CD14-positive monocyte (primary cell): ENCODE results near the gene PHACTR3. TPM values are rescaled to one million over a fixed set of nuclear protein-coding genes. Genes with fewer than 3 reads are reported as not detected.

ENCODE experiments used
- DNase-seq, 3 donors: peaks; one replicate each; pipeline ENCODE4 v3.0.0-alpha.2; 2011 to 2022
- H2AFZ ChIP-seq: 2 replicates; pipeline ENCODE4 v1.6.0; 2012; ENCODE audit warnings: mild to moderate bottlenecking, low read depth, low read length, inconsistent platforms; ENCODE audit not compliant: insufficient read depth, poor library complexity, severe bottlenecking
- H3K27ac ChIP-seq, 2 donors: 1 replicate in 1 of 2; 2 replicates in 1 of 2; pipeline ENCODE4 v1.5.1; 2012 to 2013; ENCODE audit warnings: low read length in 2 of 2, control low read depth in 1 of 2, inconsistent platforms in 1 of 2, low read depth in 1 of 2, mild to moderate bottlenecking in 1 of 2
- H3K27me3 ChIP-seq, 2 donors: one replicate each; pipeline versions ENCODE4 v1.6.0 to v1.6.1; 2011 to 2013; ENCODE audit warnings: low read length in 2 of 2; ENCODE audit not compliant: control insufficient read depth in 2 of 2, insufficient read depth in 2 of 2
- H3K36me3 ChIP-seq, 2 donors: replicated peaks in 1 of 2; 1 replicate in 1 of 2; 2 replicates in 1 of 2; pipeline versions ENCODE4 v1.5.1 to v1.6.1; 2012 to 2013; ENCODE audit warnings: low read length in 2 of 2, control low read depth in 1 of 2, inconsistent platforms in 1 of 2, mild to moderate bottlenecking in 1 of 2; ENCODE audit not compliant: insufficient read depth in 2 of 2, control insufficient read depth in 1 of 2
- H3K4me1 ChIP-seq, 2 donors: 1 replicate in 1 of 2; 2 replicates in 1 of 2; pipeline versions ENCODE4 v1.5.1 to v1.6.1; 2012 to 2013; ENCODE audit warnings: low read length in 2 of 2, control low read depth in 1 of 2, inconsistent platforms in 1 of 2, mild to moderate bottlenecking in 1 of 2, moderate library complexity in 1 of 2; ENCODE audit not compliant: insufficient read depth in 2 of 2, control insufficient read depth in 1 of 2
- H3K4me2 ChIP-seq: replicated peaks from 2 replicates; pipeline ENCODE3; 2012; ENCODE audit warnings: low read length, moderate library complexity, mild to moderate bottlenecking; ENCODE audit not compliant: poor library complexity, severe bottlenecking; ENCODE audit errors: extremely low read depth
- H3K4me3 ChIP-seq, 3 experiments: fragments of 200-600 bp in 1 of 3; sonication (generic) in 1 of 3; replicated peaks in 1 of 3; 1 replicate in 2 of 3; 2 replicates in 1 of 3; pipeline ENCODE4 v1.5.1; 2011 to 2013; ENCODE audit warnings: low read length in 3 of 3, mild to moderate bottlenecking in 3 of 3, control low read depth in 2 of 3, low read depth in 2 of 3, inconsistent platforms in 1 of 3, moderate library complexity in 1 of 3
- H3K79me2 ChIP-seq: 2 replicates; pipeline ENCODE4 v1.6.0; 2012; ENCODE audit warnings: mild to moderate bottlenecking, control low read depth, inconsistent platforms, low read length, moderate library complexity; ENCODE audit not compliant: insufficient read depth
- H3K9ac ChIP-seq: 2 replicates; pipeline ENCODE4 v1.6.0; 2017; ENCODE audit warnings: low read length, mild to moderate bottlenecking; ENCODE audit not compliant: insufficient read depth, poor library complexity, severe bottlenecking
- H3K9me3 ChIP-seq, 2 donors: replicated peaks in 1 of 2; 1 replicate in 1 of 2; 2 replicates in 1 of 2; pipeline versions ENCODE4 v1.5.1 to v1.6.1; 2012 to 2013; ENCODE audit warnings: low read length in 2 of 2, control low read depth in 1 of 2; ENCODE audit not compliant: control insufficient read depth in 1 of 2, insufficient read depth in 1 of 2
- H4K20me1 ChIP-seq: 2 replicates; pipeline ENCODE4 v1.6.0; 2012; ENCODE audit warnings: mild to moderate bottlenecking, low read length, control low read depth, moderate library complexity; ENCODE audit not compliant: insufficient read depth
- H3K27ac Mint-ChIP-seq, 7 donors: one replicate each; pipeline ENCODE4 v1.8.0; 2020; ENCODE audit warnings: mild to moderate bottlenecking in 7 of 7, mixed read lengths in 7 of 7, moderate library complexity in 6 of 7, inconsistent platforms in 2 of 7
- H3K27me3 Mint-ChIP-seq, 3 donors: one replicate each; pipeline ENCODE4 v1.8.0; 2021 to 2022; ENCODE audit warnings: low read depth in 3 of 3, mild to moderate bottlenecking in 3 of 3, mixed read lengths in 3 of 3, moderate library complexity in 3 of 3, inconsistent platforms in 1 of 3
- H3K36me3 Mint-ChIP-seq, 2 donors: one replicate each; pipeline ENCODE4 v1.8.0; 2020; ENCODE audit warnings: mixed read lengths in 2 of 2, inconsistent platforms in 1 of 2, mild to moderate bottlenecking in 1 of 2
- H3K4me1 Mint-ChIP-seq: one replicate; pipeline ENCODE4 v1.8.0; 2020; ENCODE audit warnings: mild to moderate bottlenecking, mixed read lengths
- H3K4me3 Mint-ChIP-seq, 2 donors: one replicate each; pipeline ENCODE4 v1.8.0; 2020; ENCODE audit warnings: mild to moderate bottlenecking in 2 of 2, mixed read lengths in 2 of 2, moderate library complexity in 1 of 2
- H3K9me3 Mint-ChIP-seq, 7 donors: one replicate each; pipeline ENCODE4 v1.8.0; 2020 to 2022; ENCODE audit warnings: mixed read lengths in 7 of 7, mild to moderate bottlenecking in 6 of 7, moderate library complexity in 6 of 7, inconsistent platforms in 2 of 7
- WGBS: methylation state at CpG from one replicate; pipeline ENCODE4 v1.1.5; 2013; ENCODE audit warnings: missing lambda C conversion rate; ENCODE audit not compliant: insufficient coverage; 5-methylcytosine and 5-hydroxymethylcytosine counted together
- intact Hi-C, 2 donors: fragments of 100-400 bp; cut with micrococcal nuclease; formaldehyde crosslinking; loops; one replicate each; pipeline versions ENCODE4 v1.15.0 to v1.15.1; 2023
- polyA plus RNA-seq, 3 donors: library from polyadenylated mRNA; depleted of rRNA in 1 of 3; unstranded in 2 of 3; stranded (reverse) in 1 of 3; fragments of 300-500 nt in 2 of 3; fragments of >200 nt in 1 of 3; fragmentation: Illumina TruSeq in 2 of 3; gene quantifications; 1 replicate in 2 of 3; 2 replicates in 1 of 3; pipeline ENCODE4 v1.2.3, GENCODE V29; 2012 to 2021
- TF ChIP-seq, protein P1 (sequence below): fragments of 200-600 bp; IDR thresholded peaks from one replicate; pipeline ENCODE4 v1.8.0; 2022; ENCODE audit warnings: antibody characterized with exemption, mild to moderate bottlenecking

PHACTR3 gene
- polyA plus RNA-seq, 3 donors: 0.11 to 0.17 TPM; not detected in 1

DNA sequence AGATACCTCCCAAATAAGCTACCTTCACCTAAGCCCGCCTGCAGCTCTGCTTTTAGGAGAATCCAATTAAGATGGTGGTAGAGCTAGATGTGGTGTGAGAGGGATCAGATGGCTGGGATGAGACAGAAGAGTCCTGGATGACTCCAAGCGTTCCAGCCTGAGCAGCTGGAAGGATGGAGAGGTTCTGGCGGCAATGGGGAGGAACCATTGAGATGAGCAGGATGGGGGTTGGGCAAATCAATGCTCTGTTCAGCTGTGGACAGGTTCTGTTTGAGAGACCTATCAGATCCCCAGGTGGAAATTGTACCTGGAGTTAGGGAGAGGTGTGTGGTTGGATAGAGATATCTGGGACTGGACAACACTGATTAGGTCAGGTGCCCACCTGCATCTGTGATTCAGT, 23.0 kb downstream of the PHACTR3 start:
- Histone ChIP-seq H3K9ac (no peak overlapping the region), H2AFZ (no peak overlapping the region), H3K9me3 (no peaks in the 10 kb centered on the region), H3K27me3 (no peaks in the 10 kb centered on the region), H3K4me2 (no peak overlapping the region), H3K4me1 (no peaks in the 10 kb centered on the region), H3K27ac (no peak overlapping the region), H3K79me2 (no peaks in the 10 kb centered on the region), H3K36me3 (no peaks in the 10 kb centered on the region), H3K4me3 (no peak overlapping the region), H4K20me1 (no peaks in the 10 kb centered on the region)
- 84% methylated on average over 2 of the region's 3 CpGs for WGBS
- no peaks in the 10 kb centered on the region for H3K36me3 Mint-ChIP-seq
- DNase-seq: no peak
- H3K4me1 Mint-ChIP-seq: no peaks in the 10 kb centered on the region
- H3K27ac Mint-ChIP-seq: no peak overlapping the region
- peaks cover 0 to 2% (median 0%) of the 10 kb centered on the region in 7 donors for H3K9me3 Mint-ChIP-seq
- TF ChIP-seq, protein P1, sequence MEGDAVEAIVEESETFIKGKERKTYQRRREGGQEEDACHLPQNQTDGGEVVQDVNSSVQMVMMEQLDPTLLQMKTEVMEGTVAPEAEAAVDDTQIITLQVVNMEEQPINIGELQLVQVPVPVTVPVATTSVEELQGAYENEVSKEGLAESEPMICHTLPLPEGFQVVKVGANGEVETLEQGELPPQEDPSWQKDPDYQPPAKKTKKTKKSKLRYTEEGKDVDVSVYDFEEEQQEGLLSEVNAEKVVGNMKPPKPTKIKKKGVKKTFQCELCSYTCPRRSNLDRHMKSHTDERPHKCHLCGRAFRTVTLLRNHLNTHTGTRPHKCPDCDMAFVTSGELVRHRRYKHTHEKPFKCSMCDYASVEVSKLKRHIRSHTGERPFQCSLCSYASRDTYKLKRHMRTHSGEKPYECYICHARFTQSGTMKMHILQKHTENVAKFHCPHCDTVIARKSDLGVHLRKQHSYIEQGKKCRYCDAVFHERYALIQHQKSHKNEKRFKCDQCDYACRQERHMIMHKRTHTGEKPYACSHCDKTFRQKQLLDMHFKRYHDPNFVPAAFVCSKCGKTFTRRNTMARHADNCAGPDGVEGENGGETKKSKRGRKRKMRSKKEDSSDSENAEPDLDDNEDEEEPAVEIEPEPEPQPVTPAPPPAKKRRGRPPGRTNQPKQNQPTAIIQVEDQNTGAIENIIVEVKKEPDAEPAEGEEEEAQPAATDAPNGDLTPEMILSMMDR: no peak
- intact Hi-C loops: no loop called here
- H3K27me3 Mint-ChIP-seq: peaks cover 6 to 18% (median 10%) of the 10 kb centered on the region in 3 donors
- no peak overlapping the region for H3K4me3 Mint-ChIP-seq

DNA sequence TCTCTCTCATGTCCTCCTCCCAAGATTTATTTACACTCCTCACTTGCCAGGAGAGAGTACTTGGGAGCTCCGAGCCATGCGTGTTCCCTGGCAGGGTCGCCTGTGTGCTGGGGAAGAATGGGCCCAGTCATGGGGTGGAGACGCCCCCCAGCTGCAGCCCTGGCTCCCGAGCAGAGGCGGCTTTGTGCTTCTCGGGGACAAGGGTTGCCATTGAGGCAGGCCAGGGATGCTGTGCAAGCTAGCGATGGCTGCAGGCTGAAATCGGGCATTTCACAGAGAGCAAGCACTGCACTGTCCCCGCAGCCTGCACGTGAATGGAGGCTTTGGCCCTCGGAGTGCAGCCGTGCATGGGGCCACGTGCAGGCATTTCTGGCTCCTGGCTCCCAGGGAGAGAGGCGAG, 23.8 kb downstream of the PHACTR3 start:
- H3K4me1 ChIP-seq: no peaks in the 10 kb centered on the region
- Mint-ChIP-seq H3K27ac (no peak overlapping the region), H3K9me3 (peaks cover 0 to 2% (median 0%) of the 10 kb centered on the region in 7 donors), H3K27me3 (peaks cover 6 to 19% (median 10%) of the 10 kb centered on the region in 3 donors), H3K36me3 (no peaks in the 10 kb centered on the region), H3K4me1 (no peaks in the 10 kb centered on the region), H3K4me3 (no peak overlapping the region)
- H3K79me2 ChIP-seq: no peaks in the 10 kb centered on the region
- H3K4me3 ChIP-seq: no peak overlapping the region
- H3K4me2 ChIP-seq: no peak overlapping the region
- intact Hi-C loops: no loop called here
- no peak for DNase-seq
- TF ChIP-seq, protein P1: no peak
- no peaks in the 10 kb centered on the region for H3K36me3 ChIP-seq
- H2AFZ ChIP-seq: no peak overlapping the region
- H3K9me3 ChIP-seq: no peaks in the 10 kb centered on the region
- WGBS: 83% methylated on average over 12 of the region's 15 CpGs
- H3K27me3 ChIP-seq: no peaks in the 10 kb centered on the region
- no peak overlapping the region for H3K9ac ChIP-seq
- H3K27ac ChIP-seq: no peak overlapping the region
- no peaks in the 10 kb centered on the region for H4K20me1 ChIP-seq
